CD14-positive monocyte (primary cell): ENCODE results near the gene RER1. TPM values are rescaled to one million over a fixed set of nuclear protein-coding genes. Genes with fewer than 3 reads are reported as not detected.
A peak's percentile ranks its signal among the peaks of the same experiment; 100 is the strongest.

ENCODE experiments used
- DNase-seq, 3 donors: peaks; one replicate each; pipeline ENCODE4 v3.0.0-alpha.2; 2011 to 2022
- H2AFZ ChIP-seq: 2 replicates; pipeline ENCODE4 v1.6.0; 2012; ENCODE audit warnings: mild to moderate bottlenecking, low read depth, low read length, inconsistent platforms; ENCODE audit not compliant: insufficient read depth, poor library complexity, severe bottlenecking
- H3K27ac ChIP-seq, 2 donors: 1 replicate in 1 of 2; 2 replicates in 1 of 2; pipeline ENCODE4 v1.5.1; 2012 to 2013; ENCODE audit warnings: low read length in 2 of 2, control low read depth in 1 of 2, inconsistent platforms in 1 of 2, low read depth in 1 of 2, mild to moderate bottlenecking in 1 of 2
- H3K27me3 ChIP-seq, 2 donors: one replicate each; pipeline versions ENCODE4 v1.6.0 to v1.6.1; 2011 to 2013; ENCODE audit warnings: low read length in 2 of 2; ENCODE audit not compliant: control insufficient read depth in 2 of 2, insufficient read depth in 2 of 2
- H3K36me3 ChIP-seq, 2 donors: replicated peaks in 1 of 2; 1 replicate in 1 of 2; 2 replicates in 1 of 2; pipeline versions ENCODE4 v1.5.1 to v1.6.1; 2012 to 2013; ENCODE audit warnings: low read length in 2 of 2, control low read depth in 1 of 2, inconsistent platforms in 1 of 2, mild to moderate bottlenecking in 1 of 2; ENCODE audit not compliant: insufficient read depth in 2 of 2, control insufficient read depth in 1 of 2
- H3K4me1 ChIP-seq, 2 donors: 1 replicate in 1 of 2; 2 replicates in 1 of 2; pipeline versions ENCODE4 v1.5.1 to v1.6.1; 2012 to 2013; ENCODE audit warnings: low read length in 2 of 2, control low read depth in 1 of 2, inconsistent platforms in 1 of 2, mild to moderate bottlenecking in 1 of 2, moderate library complexity in 1 of 2; ENCODE audit not compliant: insufficient read depth in 2 of 2, control insufficient read depth in 1 of 2
- H3K4me2 ChIP-seq: replicated peaks from 2 replicates; pipeline ENCODE3; 2012; ENCODE audit warnings: low read length, moderate library complexity, mild to moderate bottlenecking; ENCODE audit not compliant: poor library complexity, severe bottlenecking; ENCODE audit errors: extremely low read depth
- H3K4me3 ChIP-seq, 3 experiments: fragments of 200-600 bp in 1 of 3; sonication (generic) in 1 of 3; replicated peaks in 1 of 3; 1 replicate in 2 of 3; 2 replicates in 1 of 3; pipeline ENCODE4 v1.5.1; 2011 to 2013; ENCODE audit warnings: low read length in 3 of 3, mild to moderate bottlenecking in 3 of 3, control low read depth in 2 of 3, low read depth in 2 of 3, inconsistent platforms in 1 of 3, moderate library complexity in 1 of 3
- H3K79me2 ChIP-seq: 2 replicates; pipeline ENCODE4 v1.6.0; 2012; ENCODE audit warnings: mild to moderate bottlenecking, control low read depth, inconsistent platforms, low read length, moderate library complexity; ENCODE audit not compliant: insufficient read depth
- H3K9ac ChIP-seq: 2 replicates; pipeline ENCODE4 v1.6.0; 2017; ENCODE audit warnings: low read length, mild to moderate bottlenecking; ENCODE audit not compliant: insufficient read depth, poor library complexity, severe bottlenecking
- H3K9me3 ChIP-seq, 2 donors: replicated peaks in 1 of 2; 1 replicate in 1 of 2; 2 replicates in 1 of 2; pipeline versions ENCODE4 v1.5.1 to v1.6.1; 2012 to 2013; ENCODE audit warnings: low read length in 2 of 2, control low read depth in 1 of 2; ENCODE audit not compliant: control insufficient read depth in 1 of 2, insufficient read depth in 1 of 2
- H4K20me1 ChIP-seq: 2 replicates; pipeline ENCODE4 v1.6.0; 2012; ENCODE audit warnings: mild to moderate bottlenecking, low read length, control low read depth, moderate library complexity; ENCODE audit not compliant: insufficient read depth
- H3K27ac Mint-ChIP-seq, 7 donors: one replicate each; pipeline ENCODE4 v1.8.0; 2020; ENCODE audit warnings: mild to moderate bottlenecking in 7 of 7, mixed read lengths in 7 of 7, moderate library complexity in 6 of 7, inconsistent platforms in 2 of 7
- H3K27me3 Mint-ChIP-seq, 3 donors: one replicate each; pipeline ENCODE4 v1.8.0; 2021 to 2022; ENCODE audit warnings: low read depth in 3 of 3, mild to moderate bottlenecking in 3 of 3, mixed read lengths in 3 of 3, moderate library complexity in 3 of 3, inconsistent platforms in 1 of 3
- H3K36me3 Mint-ChIP-seq, 2 donors: one replicate each; pipeline ENCODE4 v1.8.0; 2020; ENCODE audit warnings: mixed read lengths in 2 of 2, inconsistent platforms in 1 of 2, mild to moderate bottlenecking in 1 of 2
- H3K4me1 Mint-ChIP-seq: one replicate; pipeline ENCODE4 v1.8.0; 2020; ENCODE audit warnings: mild to moderate bottlenecking, mixed read lengths
- H3K4me3 Mint-ChIP-seq, 2 donors: one replicate each; pipeline ENCODE4 v1.8.0; 2020; ENCODE audit warnings: mild to moderate bottlenecking in 2 of 2, mixed read lengths in 2 of 2, moderate library complexity in 1 of 2
- H3K9me3 Mint-ChIP-seq, 7 donors: one replicate each; pipeline ENCODE4 v1.8.0; 2020 to 2022; ENCODE audit warnings: mixed read lengths in 7 of 7, mild to moderate bottlenecking in 6 of 7, moderate library complexity in 6 of 7, inconsistent platforms in 2 of 7
- WGBS: methylation state at CpG from one replicate; pipeline ENCODE4 v1.1.5; 2013; ENCODE audit warnings: missing lambda C conversion rate; ENCODE audit not compliant: insufficient coverage; 5-methylcytosine and 5-hydroxymethylcytosine counted together
- intact Hi-C, 2 donors: fragments of 100-400 bp; cut with micrococcal nuclease; formaldehyde crosslinking; loops; one replicate each; pipeline versions ENCODE4 v1.15.0 to v1.15.1; 2023
- polyA plus RNA-seq, 3 donors: library from polyadenylated mRNA; depleted of rRNA in 1 of 3; unstranded in 2 of 3; stranded (reverse) in 1 of 3; fragments of 300-500 nt in 2 of 3; fragments of >200 nt in 1 of 3; fragmentation: Illumina TruSeq in 2 of 3; gene quantifications; 1 replicate in 2 of 3; 2 replicates in 1 of 3; pipeline ENCODE4 v1.2.3, GENCODE V29; 2012 to 2021
- TF ChIP-seq, protein P1 (sequence below): fragments of 200-600 bp; IDR thresholded peaks from one replicate; pipeline ENCODE4 v1.8.0; 2022; ENCODE audit warnings: antibody characterized with exemption, mild to moderate bottlenecking

Gene RER1
- polyA plus RNA-seq, 3 donors = 98.3 to 235 (median 193) TPM

DNA sequence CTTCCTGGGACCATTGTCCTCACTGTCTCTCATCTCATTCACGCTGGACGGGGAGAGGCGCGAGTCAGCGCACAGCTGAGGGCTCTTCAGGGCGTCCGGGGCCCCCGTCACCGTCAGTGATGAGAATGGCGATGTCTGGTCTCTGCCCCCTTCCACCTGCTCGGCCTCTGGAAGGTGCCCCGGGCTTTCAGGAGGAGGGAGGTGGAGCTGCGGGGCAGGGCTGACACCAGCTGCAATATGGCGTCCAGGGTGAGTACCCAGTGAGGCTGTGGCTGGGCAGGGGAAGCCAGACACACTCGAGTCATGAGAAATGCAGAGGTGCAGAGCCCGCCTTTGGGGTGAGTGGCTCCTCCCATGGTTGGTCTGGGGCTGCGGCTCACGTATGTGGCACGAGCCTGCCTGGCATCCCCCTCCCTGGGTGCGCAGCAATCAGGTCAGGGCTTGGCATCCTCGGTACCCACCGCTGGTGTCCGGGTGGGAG, 15.3 kb upstream of the RER1 start:
- Histone ChIP-seq H3K9me3 (no peaks in the 10 kb centered on the region), H4K20me1 (no peaks in the 10 kb centered on the region), H3K4me1 (peaks cover 4 to 6% of the 10 kb centered on the region in 2 donors), H3K4me3 (no peak overlapping the region), H2AFZ (no peak overlapping the region), H3K4me2 (no peak overlapping the region), H3K27ac (no peak overlapping the region), H3K27me3 (no peaks in the 10 kb centered on the region), H3K36me3 (no peaks in the 10 kb centered on the region), H3K9ac (no peak overlapping the region), H3K79me2 (no peaks in the 10 kb centered on the region)
- TF ChIP-seq, protein P1, sequence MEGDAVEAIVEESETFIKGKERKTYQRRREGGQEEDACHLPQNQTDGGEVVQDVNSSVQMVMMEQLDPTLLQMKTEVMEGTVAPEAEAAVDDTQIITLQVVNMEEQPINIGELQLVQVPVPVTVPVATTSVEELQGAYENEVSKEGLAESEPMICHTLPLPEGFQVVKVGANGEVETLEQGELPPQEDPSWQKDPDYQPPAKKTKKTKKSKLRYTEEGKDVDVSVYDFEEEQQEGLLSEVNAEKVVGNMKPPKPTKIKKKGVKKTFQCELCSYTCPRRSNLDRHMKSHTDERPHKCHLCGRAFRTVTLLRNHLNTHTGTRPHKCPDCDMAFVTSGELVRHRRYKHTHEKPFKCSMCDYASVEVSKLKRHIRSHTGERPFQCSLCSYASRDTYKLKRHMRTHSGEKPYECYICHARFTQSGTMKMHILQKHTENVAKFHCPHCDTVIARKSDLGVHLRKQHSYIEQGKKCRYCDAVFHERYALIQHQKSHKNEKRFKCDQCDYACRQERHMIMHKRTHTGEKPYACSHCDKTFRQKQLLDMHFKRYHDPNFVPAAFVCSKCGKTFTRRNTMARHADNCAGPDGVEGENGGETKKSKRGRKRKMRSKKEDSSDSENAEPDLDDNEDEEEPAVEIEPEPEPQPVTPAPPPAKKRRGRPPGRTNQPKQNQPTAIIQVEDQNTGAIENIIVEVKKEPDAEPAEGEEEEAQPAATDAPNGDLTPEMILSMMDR = no peak
- WGBS = 93% methylated on average over 17 of the region's 23 CpGs
- no peak for DNase-seq
- no peaks in the 10 kb centered on the region for H3K36me3 Mint-ChIP-seq
- intact Hi-C loops = no loop called here
- H3K4me1 Mint-ChIP-seq = peaks cover 9% of the 10 kb centered on the region
- no peak overlapping the region for H3K4me3 Mint-ChIP-seq
- H3K9me3 Mint-ChIP-seq = peaks cover 0 to 6% (median 0%) of the 10 kb centered on the region in 7 donors
- peaks cover 0 to 1% (median 0%) of the 10 kb centered on the region in 3 donors for H3K27me3 Mint-ChIP-seq
- peak overlapping the region in 1 of 7 donors; percentile 46 for H3K27ac Mint-ChIP-seq

DNA sequence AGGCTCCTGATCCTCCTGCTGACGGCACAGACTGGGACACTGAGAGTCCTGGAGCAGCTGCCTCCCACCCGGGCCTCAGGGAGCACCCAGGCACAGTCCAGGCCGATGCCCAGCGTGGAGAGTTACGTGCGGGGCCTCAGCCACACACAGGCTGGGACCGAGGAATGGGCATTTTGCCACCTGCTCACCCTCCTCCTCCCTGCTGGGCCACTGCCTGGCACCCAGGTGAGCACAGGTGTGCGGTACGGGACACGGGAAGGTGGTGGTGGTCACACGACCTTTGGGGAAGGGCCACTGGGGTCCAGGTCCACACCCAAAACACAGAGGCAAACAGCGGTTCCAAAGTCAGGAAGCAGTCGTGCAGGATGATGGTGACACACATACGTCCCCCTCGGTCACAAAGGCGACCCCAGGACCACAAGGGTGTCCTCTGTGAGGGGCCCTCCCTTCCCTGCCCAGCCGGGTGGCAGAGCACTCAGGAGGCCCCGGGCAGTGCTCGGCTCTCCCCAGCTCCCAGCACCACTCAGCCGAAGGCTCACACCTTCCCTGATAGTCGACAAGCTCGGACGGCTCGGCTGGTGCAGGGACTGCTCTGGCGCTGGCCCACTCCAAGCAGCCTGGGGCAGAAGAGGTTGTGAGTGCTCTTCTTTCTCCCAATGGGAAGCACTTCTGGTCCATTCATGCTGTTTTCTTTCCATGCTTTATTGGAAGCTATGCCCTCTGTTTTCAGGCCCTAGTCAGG, 14.5 kb upstream of the RER1 start:
- Mint-ChIP-seq H3K36me3 (no peaks in the 10 kb centered on the region), H3K9me3 (peaks cover 0 to 6% (median 0%) of the 10 kb centered on the region in 7 donors), H3K27me3 (peaks cover 0 to 1% (median 0%) of the 10 kb centered on the region in 3 donors), H3K4me1 (peaks cover 9% of the 10 kb centered on the region), H3K4me3 (no peak overlapping the region), H3K27ac (no peak overlapping the region)
- 97% methylated on average over 21 of the region's 25 CpGs for WGBS
- no peak overlapping the region for H2AFZ ChIP-seq
- no peaks in the 10 kb centered on the region for H3K79me2 ChIP-seq
- H3K27me3 ChIP-seq = no peaks in the 10 kb centered on the region
- no peak overlapping the region for H3K9ac ChIP-seq
- H4K20me1 ChIP-seq = no peaks in the 10 kb centered on the region
- H3K9me3 ChIP-seq = no peaks in the 10 kb centered on the region
- TF ChIP-seq, protein P1 = no peak
- no peak for DNase-seq
- no peaks in the 10 kb centered on the region for H3K36me3 ChIP-seq
- H3K4me2 ChIP-seq = no peak overlapping the region
- intact Hi-C loops = no loop called here
- peaks cover 4 to 6% of the 10 kb centered on the region in 2 donors for H3K4me1 ChIP-seq
- no peak overlapping the region for H3K4me3 ChIP-seq
- no peak overlapping the region for H3K27ac ChIP-seq
